Left forelimb (tissue), 1 donor: Measurements from ENCODE around the gene ACOX3.
"Not testable (repeated sequence)": the region's sequence is repeated elsewhere in the genome, so short reads cannot be mapped to it uniquely, and the experiment has no call there.

ENCODE experiments used
- DNase-seq: peaks from one replicate; pipeline ENCODE4 v3.0.0-alpha.2; 2018; ENCODE audit warnings: low spot score

The ACOX3 gene

GRCh38 chr4:8440492-8441311 is at the start of gene ACOX3, which contains the start of gene TRMT44:
TSS of gene ACOX3 (minus strand) at chr4:8440723. CDS start at chr4:8416521, 24,202 bp downstream.
TSS of gene TRMT44 (plus strand) at chr4:8440777. CDS start at chr4:8440823, 46 bp downstream.
- DNase-seq = peak; percentile 98

- DNase-seq = no peak
Observed at GRCh38 chr4:8488791-8489369, 48.4 kb upstream of the ACOX3 start.

- not testable (repeated sequence) for DNase-seq
Observed at GRCh38 chr4:8486643-8487042, 46.1 kb upstream of the ACOX3 start.

- no peak for DNase-seq
Observed at GRCh38 chr4:8480221-8480620, 39.7 kb upstream of the ACOX3 start.

GRCh38 chr4:8478801-8479744 is 38.5 kb upstream of the ACOX3 start:
- DNase-seq = no peak

GRCh38 chr4:8478371-8478770 is 37.8 kb upstream of the ACOX3 start:
- no peak for DNase-seq

- DNase-seq = no peak
Observed at GRCh38 chr4:8477676-8478075, 37.2 kb upstream of the ACOX3 start.

- DNase-seq = no peak
Observed at GRCh38 chr4:8477095-8477635, 36.6 kb upstream of the ACOX3 start.

GRCh38 chr4:8475751-8476575 is 35.4 kb upstream of the ACOX3 start:
- no peak for DNase-seq

- no peak for DNase-seq
Observed at GRCh38 chr4:8474856-8475255, 34.3 kb upstream of the ACOX3 start.

- no peak for DNase-seq
Observed at GRCh38 chr4:8473920-8474590, 33.5 kb upstream of the ACOX3 start.

GRCh38 chr4:8473198-8473919 is 32.8 kb upstream of the ACOX3 start:
- DNase-seq = no peak

GRCh38 chr4:8472689-8473197 is 32.2 kb upstream of the ACOX3 start:
- DNase-seq = no peak

- DNase-seq = no peak
Observed at GRCh38 chr4:8472158-8472688, 31.7 kb upstream of the ACOX3 start.

- no peak for DNase-seq
Observed at GRCh38 chr4:8471211-8471875, 30.8 kb upstream of the ACOX3 start.

GRCh38 chr4:8470451-8471024 is 30.0 kb upstream of the ACOX3 start:
- no peak for DNase-seq

GRCh38 chr4:8469550-8469949 is 29.0 kb upstream of the ACOX3 start:
- DNase-seq = no peak

- peak; percentile 80 for DNase-seq
Observed at GRCh38 chr4:8468746-8469535, 28.4 kb upstream of the ACOX3 start.
